Prostate gland (tissue), 2 donors: ENCODE results near the gene CELF2.

ENCODE experiments used
- POLR2A ChIP-seq: fragments of 450-650 bp; IDR thresholded peaks from one replicate; pipeline ENCODE4 v1.6.1; 2016; ENCODE audit warnings: antibody characterized with exemption, mild to moderate bottlenecking
- POLR2AphosphoS5 ChIP-seq: sonication (generic); formaldehyde crosslinking; IDR thresholded peaks from one replicate; pipeline ENCODE4 v1.6.1; 2017; ENCODE audit warnings: antibody characterized with exemption
- TF ChIP-seq, protein P1 (sequence below), 4 experiments: fragments of 200-600 bp in 2 of 4; fragments of 450-650 bp in 2 of 4; sonication (generic) in 2 of 4; IDR thresholded peaks; 1 replicate in 3 of 4; 2 replicates in 1 of 4; pipeline ENCODE4 v1.5.1; 2016 to 2019; ENCODE audit warnings: antibody characterized with exemption in 4 of 4, mild to moderate bottlenecking in 2 of 4, moderate library complexity in 2 of 4

DNA sequence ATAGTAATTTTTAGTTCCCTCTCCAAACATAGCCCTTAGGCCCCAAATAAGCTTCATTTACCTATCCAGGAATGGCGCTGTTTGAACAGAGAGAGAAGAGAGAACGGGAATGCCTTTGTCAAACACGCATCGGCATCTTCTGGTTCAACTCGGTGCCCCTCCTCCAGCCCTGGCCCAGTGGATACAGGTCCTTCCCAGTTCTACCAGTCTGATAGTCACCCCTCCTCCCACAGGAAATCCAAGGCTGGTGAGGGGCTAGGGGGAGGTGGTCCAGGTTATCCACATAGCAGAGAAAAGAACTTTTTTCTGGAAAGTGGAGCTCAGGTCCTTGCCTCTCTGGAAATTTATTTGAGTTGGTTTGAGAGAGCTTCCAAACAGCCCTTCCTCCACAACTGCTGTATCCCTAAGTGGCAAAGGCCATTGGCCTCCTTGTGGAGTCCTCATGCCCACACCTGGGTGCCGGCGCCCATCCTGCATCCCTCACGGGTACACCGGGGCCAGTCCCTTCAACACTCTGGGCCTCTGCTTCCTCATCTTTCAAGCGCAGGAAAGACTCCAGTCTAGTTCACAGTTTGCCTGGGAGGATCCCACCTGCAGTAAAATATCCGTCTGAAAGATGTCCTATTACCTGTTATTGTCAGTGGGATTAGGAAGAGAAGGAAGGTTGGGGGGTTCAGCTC is 287.4 kb downstream of the CELF2 start:
- TF ChIP-seq, protein P1, sequence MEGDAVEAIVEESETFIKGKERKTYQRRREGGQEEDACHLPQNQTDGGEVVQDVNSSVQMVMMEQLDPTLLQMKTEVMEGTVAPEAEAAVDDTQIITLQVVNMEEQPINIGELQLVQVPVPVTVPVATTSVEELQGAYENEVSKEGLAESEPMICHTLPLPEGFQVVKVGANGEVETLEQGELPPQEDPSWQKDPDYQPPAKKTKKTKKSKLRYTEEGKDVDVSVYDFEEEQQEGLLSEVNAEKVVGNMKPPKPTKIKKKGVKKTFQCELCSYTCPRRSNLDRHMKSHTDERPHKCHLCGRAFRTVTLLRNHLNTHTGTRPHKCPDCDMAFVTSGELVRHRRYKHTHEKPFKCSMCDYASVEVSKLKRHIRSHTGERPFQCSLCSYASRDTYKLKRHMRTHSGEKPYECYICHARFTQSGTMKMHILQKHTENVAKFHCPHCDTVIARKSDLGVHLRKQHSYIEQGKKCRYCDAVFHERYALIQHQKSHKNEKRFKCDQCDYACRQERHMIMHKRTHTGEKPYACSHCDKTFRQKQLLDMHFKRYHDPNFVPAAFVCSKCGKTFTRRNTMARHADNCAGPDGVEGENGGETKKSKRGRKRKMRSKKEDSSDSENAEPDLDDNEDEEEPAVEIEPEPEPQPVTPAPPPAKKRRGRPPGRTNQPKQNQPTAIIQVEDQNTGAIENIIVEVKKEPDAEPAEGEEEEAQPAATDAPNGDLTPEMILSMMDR (IDR thresholded peaks at IDR 0.05): no peak
- TF ChIP-seq POLR2A: no peak
- no peak for TF ChIP-seq POLR2AphosphoS5
